Progenitor cell of endocrine pancreas (in vitro differentiated cells): Measurements from ENCODE around the gene DLGAP5. TPM values are rescaled to one million over a fixed set of nuclear protein-coding genes. Genes with fewer than 3 reads are reported as not detected.

Source experiments
- DNase-seq: peaks from one replicate; pipeline ENCODE4 v3.0.0; 2021; ENCODE audit warnings: low spot score; ENCODE audit not compliant: unreplicated experiment
- H3K27ac Mint-ChIP-seq: 2 replicates; pipeline ENCODE4 v1.8.0; 2021; ENCODE audit warnings: mild to moderate bottlenecking, moderate library complexity, mixed read lengths
- H3K27me3 Mint-ChIP-seq: 2 replicates; pipeline ENCODE4 v1.8.0; 2021; ENCODE audit warnings: mixed read lengths
- H3K36me3 Mint-ChIP-seq: 2 replicates; pipeline ENCODE4 v1.8.0; 2022; ENCODE audit warnings: mixed read lengths; ENCODE audit not compliant: insufficient read depth
- H3K4me1 Mint-ChIP-seq: 2 replicates; pipeline ENCODE4 v1.8.0; 2021; ENCODE audit warnings: low read depth, mixed read lengths
- H3K4me3 Mint-ChIP-seq: 2 replicates; pipeline ENCODE4 v1.8.0; 2021; ENCODE audit warnings: low read depth, mild to moderate bottlenecking, moderate library complexity, mixed read lengths
- H3K9me3 Mint-ChIP-seq: 2 replicates; pipeline ENCODE4 v1.8.0; 2021; ENCODE audit warnings: low read depth, mixed read lengths
- CTCF ChIP-seq: fragments of 200-600 bp; sonication (generic); IDR thresholded peaks from one replicate; pipeline ENCODE4 v1.5.0; 2021; ENCODE audit warnings: antibody characterized with exemption, mild to moderate bottlenecking; ENCODE audit not compliant: unreplicated experiment
- total RNA-seq: library from RNA; stranded (reverse); gene quantifications from 2 replicates; pipeline ENCODE4 v1.2.1, GENCODE V29; 2021

DLGAP5 gene
- total RNA-seq, 1 donor from 2014 or later = 31.2 TPM

GRCh38 chr14:55105991-55106390 is 85.4 kb downstream of the DLGAP5 start:
- no peak for DNase-seq
- Mint-ChIP-seq H3K27me3 (no peaks in the 10 kb centered on the region), H3K4me3 (no peak overlapping the region), H3K9me3 (peaks cover 4% of the 10 kb centered on the region), H3K27ac (peak overlapping the region; percentile 55), H3K36me3 (no peaks in the 10 kb centered on the region), H3K4me1 (peaks cover 24% of the 10 kb centered on the region)
- TF ChIP-seq CTCF = no peak

- peak overlapping the region; percentile 99 for H3K27ac Mint-ChIP-seq
Measured at GRCh38 chr14:55103971-55104954, 87.1 kb downstream of the DLGAP5 start.

GRCh38 chr14:55103005-55103640 is 88.3 kb downstream of the DLGAP5 start:
- H3K27ac Mint-ChIP-seq = peak overlapping the region; percentile 99
- H3K27me3 Mint-ChIP-seq = no peaks in the 10 kb centered on the region
- peaks cover 4% of the 10 kb centered on the region for H3K9me3 Mint-ChIP-seq
- no peak for TF ChIP-seq CTCF
- no peaks in the 10 kb centered on the region for H3K36me3 Mint-ChIP-seq
- H3K4me1 Mint-ChIP-seq = peaks cover 26% of the 10 kb centered on the region
- H3K4me3 Mint-ChIP-seq = peak overlapping the region; percentile 56
- peak; percentile 25 for DNase-seq

More at GRCh38 chr14:55103971-55104954, 87.1 kb downstream of the DLGAP5 start:
- Mint-ChIP-seq H3K9me3 (peaks cover 4% of the 10 kb centered on the region), H3K36me3 (no peaks in the 10 kb centered on the region), H3K27me3 (no peaks in the 10 kb centered on the region), H3K4me1 (peaks cover 26% of the 10 kb centered on the region), H3K4me3 (no peak overlapping the region)
- TF ChIP-seq CTCF = no peak
- no peak for DNase-seq

- peak overlapping the region; percentile 99 for H3K27ac Mint-ChIP-seq
- H3K27me3 Mint-ChIP-seq = no peaks in the 10 kb centered on the region
- peaks cover 26% of the 10 kb centered on the region for H3K4me1 Mint-ChIP-seq
- no peak for DNase-seq
- H3K9me3 Mint-ChIP-seq = peaks cover 4% of the 10 kb centered on the region
- H3K36me3 Mint-ChIP-seq = no peaks in the 10 kb centered on the region
- no peak for TF ChIP-seq CTCF
- H3K4me3 Mint-ChIP-seq = no peak overlapping the region
Measured at GRCh38 chr14:55102141-55102621, 89.2 kb downstream of the DLGAP5 start.

GRCh38 chr14:55101698-55102097 is 89.7 kb downstream of the DLGAP5 start:
- H3K4me1 Mint-ChIP-seq = peaks cover 26% of the 10 kb centered on the region
- TF ChIP-seq CTCF = no peak
- H3K9me3 Mint-ChIP-seq = peaks cover 4% of the 10 kb centered on the region
- H3K27ac Mint-ChIP-seq = no peak overlapping the region
- H3K36me3 Mint-ChIP-seq = no peaks in the 10 kb centered on the region
- no peaks in the 10 kb centered on the region for H3K27me3 Mint-ChIP-seq
- DNase-seq = no peak
- no peak overlapping the region for H3K4me3 Mint-ChIP-seq
